NOMO-1 (cell line): ENCODE results near the gene TCTN2.
A peak's percentile ranks its signal among the peaks of the same experiment; 100 is the strongest.

Source experiments
- DNase-seq, 2 experiments: peaks; one replicate each; lab custom pipeline; 2025; ENCODE audit not compliant: unreplicated experiment in 2 of 2; lab: John Stamatoyannopoulos, UW

TCTN2 gene

DNA sequence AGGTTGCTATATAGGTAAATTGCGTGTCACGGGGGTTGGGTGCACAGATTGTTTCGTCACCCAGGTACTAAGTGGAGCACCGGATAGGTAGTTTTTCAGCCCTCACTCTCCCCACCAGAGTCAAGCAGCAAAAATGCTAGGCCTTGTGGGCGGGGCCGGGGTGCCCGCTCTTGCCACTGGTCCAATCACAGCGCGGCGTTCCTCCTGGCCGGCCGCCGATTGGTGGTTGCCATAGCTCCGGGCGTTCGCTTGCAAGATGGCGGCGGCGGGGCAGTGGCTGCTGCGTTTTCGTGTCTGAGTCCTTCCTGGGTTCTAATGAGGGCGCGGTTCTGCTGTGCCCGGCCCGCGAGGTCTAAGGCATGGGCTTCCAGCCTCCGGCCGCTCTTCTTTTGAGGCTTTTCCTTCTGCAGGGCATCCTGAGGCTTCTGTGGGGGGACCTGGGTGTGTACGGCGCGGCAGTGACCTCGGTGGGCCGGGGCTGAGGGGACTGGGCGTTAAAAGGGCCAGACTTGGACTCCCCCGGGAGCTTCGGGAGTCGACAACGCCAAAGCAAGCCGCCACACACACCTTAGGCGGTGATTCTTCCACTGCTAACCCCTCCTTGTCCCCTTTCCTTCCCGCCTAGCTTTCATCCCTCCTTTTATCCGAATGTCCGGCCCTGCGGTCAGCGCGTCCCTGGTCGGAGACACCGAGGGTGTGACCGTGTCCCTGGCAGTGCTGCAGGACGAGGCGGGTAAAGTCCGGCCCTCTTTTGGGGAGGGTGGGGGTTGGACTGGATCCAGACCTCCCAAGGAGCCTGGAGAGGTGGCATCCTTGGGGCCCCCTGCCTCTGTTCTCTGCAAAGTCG lies at the start of gene TCTN2:
TCTN2 (plus strand) TSS at position 232 of the 847 bp plus-strand sequence; CDS start at position 360, 128 bp downstream.
- DNase-seq = peak; percentile 87 to 95

- no peak for DNase-seq
These were observed 49.0 kb upstream of the TCTN2 start for GRCh38 chr12:123621619-123622530.

DNA sequence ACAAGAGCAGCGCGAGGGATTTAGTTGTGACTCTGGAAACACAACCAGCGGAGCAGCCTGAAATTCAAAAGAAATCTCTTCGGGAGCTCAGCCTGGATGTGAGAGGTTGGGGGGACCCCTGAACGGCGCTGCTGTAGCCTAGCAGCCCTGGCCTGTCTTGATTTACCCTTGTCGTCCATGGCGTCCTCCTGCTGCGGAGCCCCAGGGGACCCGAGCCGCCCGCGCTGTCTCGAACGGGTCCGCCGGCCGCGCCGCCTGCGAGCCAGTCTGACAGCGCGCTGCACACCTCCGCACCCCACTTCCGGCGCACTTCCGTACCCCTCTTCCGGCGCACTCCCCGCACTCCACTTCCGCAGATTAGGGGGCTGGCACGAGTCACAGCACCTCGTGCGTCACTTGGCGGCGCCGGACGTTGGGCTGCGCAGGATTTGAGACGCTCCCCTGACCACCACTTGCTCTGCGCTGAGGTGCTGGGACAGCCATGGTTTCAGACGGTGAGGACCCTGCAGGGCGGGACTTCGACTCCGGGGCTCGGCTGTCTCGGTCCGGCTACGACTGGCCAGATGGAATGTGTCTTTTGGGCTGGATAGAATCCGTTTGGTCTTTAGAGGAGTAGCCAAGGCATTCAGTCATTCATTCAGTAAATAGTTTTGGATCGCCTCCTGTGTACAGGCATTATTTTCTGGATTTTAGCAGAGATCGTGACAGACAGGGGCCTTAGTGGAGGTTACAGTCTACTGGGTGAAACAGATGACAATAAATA lies 37.4 kb upstream of the TCTN2 start, which contains the start of the genes EIF2B1 and GTF2H3:
EIF2B1 (minus strand) TSS at position 308 of the 763 bp plus-strand sequence; CDS start at position 179, 129 bp downstream.
GTF2H3 (plus strand) TSS at position 451 of the 763 bp plus-strand sequence; CDS start at position 482, 31 bp downstream.
- peak; percentile 98 for DNase-seq

GRCh38 chr12:123634142-123634561 lies 36.8 kb upstream of the TCTN2 start:
- DNase-seq = no peak

- DNase-seq = no peak
These were observed 27.0 kb upstream of the TCTN2 start for GRCh38 chr12:123643911-123644310.

DNA sequence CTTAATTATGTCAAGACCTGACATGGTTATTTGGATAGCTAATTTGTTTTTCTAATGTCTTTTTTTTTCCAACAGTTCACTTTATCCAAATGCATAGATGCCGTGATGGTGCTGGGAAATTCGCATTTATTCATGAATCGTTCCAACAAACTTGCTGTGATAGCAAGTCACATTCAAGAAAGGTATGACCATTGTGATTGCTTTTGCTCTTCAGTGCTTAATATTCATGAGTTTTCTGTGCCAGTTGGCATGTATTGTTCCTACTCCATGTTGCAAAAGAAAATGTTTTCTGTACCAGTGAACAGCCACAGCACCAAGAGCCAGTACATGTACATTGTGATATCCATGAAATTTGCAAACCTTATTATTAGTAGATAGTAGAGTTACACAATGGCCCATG lies 25.5 kb upstream of the TCTN2 start:
- DNase-seq = no peak

GRCh38 chr12:123645878-123646277 lies 25.0 kb upstream of the TCTN2 start:
- no peak for DNase-seq

DNA sequence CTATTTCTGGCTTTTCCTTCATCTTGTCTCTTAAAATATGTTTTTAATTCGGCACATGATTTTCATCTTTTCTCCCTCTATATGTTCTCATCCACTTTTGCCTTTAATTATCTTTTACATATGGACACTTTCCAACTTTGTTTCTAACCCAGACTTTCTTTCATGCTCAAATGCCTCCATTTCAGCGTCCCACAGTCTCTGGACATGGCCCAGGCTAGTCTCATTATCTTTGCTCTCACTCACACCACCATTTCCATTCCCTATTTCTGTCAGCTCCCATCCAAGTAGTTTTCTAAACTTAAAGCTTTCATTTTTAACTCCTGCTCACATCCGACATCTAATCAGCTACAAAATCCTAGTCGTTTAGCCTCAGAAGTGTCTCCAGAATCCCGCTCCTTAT lies 22.5 kb upstream of the TCTN2 start:
- no peak for DNase-seq

- no peak for DNase-seq
These were observed 16.7 kb upstream of the TCTN2 start for GRCh38 chr12:123654129-123654701.

- DNase-seq = no peak
These were observed 15.5 kb upstream of the TCTN2 start for GRCh38 chr12:123655420-123655819.

GRCh38 chr12:123656392-123656791 lies 14.5 kb upstream of the TCTN2 start:
- DNase-seq = no peak

DNA sequence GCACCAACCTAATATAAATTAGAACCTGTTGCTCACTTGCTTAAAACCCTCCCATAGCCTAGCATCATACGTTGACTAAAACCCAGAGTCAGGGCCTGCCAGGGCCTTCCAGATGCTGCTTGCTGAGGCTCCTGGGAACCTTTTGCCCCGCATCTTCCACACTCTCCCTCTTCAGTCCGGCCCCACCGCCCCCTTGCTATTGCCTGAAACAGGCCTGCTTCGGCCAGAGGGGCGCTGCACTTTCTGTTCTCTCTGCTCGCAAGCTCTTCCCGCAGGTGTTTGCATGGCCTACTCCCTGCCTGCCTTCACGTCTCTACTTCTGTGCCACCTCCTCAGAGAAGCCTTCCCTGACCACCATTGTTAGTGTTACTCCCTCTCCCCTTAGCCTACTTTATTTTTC lies 13.7 kb upstream of the TCTN2 start:
- no peak for DNase-seq

GRCh38 chr12:123659996-123660727 lies 10.8 kb upstream of the TCTN2 start:
- DNase-seq = no peak

GRCh38 chr12:123667771-123668170 lies 3.1 kb upstream of the TCTN2 start:
- no peak for DNase-seq

- no peak for DNase-seq
These were observed 963 bp downstream of the TCTN2 start for GRCh38 chr12:123671876-123672275.

- DNase-seq = no peak
These were observed 4.5 kb downstream of the TCTN2 start for GRCh38 chr12:123675436-123675835.

- no peak for DNase-seq
These were observed 5.9 kb downstream of the TCTN2 start for GRCh38 chr12:123676616-123677320.

- DNase-seq = no peak
These were observed 8.1 kb downstream of the TCTN2 start for GRCh38 chr12:123678981-123679380.

DNA sequence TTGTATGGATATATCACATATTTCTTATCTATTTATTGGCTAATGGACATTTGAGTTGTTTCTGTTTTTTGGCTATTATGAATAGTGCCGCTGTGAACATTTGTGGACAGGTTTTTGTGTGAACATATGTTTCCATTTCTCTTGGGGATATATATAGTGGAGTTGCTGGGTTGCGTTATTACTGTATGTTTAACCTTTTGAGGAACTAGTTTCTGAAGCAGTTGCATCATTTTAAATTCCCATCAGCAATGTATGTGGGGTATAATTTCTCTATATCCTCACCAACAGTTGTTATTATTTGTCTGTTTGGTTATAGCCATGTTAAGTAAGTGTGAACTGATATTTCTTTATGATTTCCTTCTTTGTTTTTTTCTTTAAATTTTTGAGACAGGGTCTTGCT lies 10.7 kb downstream of the TCTN2 start:
- DNase-seq = peak; percentile 11 to 84
